ENCODE measurements around the gene CNTNAP4. TPM values are rescaled to one million over a fixed set of nuclear protein-coding genes. Genes with fewer than 3 reads are reported as not detected.

Gene CNTNAP4
- total and polyA plus RNA-seq, 2 of the 8 experiments (the other 6 are each of a cell fraction or from before 2014, with no cell fraction given), result not detected

DNA sequence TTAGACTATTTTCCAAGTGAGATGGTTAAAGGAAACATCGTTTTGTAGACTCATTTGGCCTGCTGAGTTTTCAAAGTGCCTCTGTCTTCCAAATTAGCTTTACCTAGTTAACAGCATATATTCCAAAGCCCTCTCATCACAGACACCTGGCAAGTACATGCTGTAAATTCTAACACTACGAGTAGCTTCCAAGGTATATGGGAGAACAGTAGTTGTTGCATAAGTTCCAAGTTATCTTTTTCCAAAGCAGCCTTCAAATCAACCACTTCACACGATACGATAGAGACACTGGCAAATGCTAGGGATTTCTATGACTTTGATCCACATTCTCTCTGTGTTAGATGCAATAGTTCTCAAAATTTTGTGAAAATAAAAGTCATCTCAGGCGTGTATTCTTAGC is 299.3 kb downstream of the CNTNAP4 start:
- WGBS, 2 experiments (ENCODE audit: extremely low coverage in 1 of 2, insufficient coverage in 1 of 2, insufficient read length in 1 of 2, insufficient replicate concordance in 2 of 2, low coverage in 1 of 2, low lambda C conversion rate in 2 of 2, missing lambda C conversion rate in 1 of 2), result 78% methylated on average over 5 of the region's 5 CpGs; no CpG with 5 or more reads in 1 of the 2 experiments
- no peak overlapping the region for H2BK15ac ChIP-seq (ENCODE audit: low read length)
- TF ChIP-seq TEAD4 (IDR thresholded peaks at IDR 0.05; ENCODE audit: low read depth, low read length), result no peak
- no peak for TF ChIP-seq BACH1 (IDR thresholded peaks at IDR 0.05; ENCODE audit: low read length)
- no peak for TF ChIP-seq PHF8 (conservative IDR thresholded peaks at IDR 0.05; ENCODE audit: low read depth, low read length)
- no peak for TF ChIP-seq CHD1 (IDR thresholded peaks at IDR 0.05; ENCODE audit: low read depth, low read length)
- TF ChIP-seq SIN3A (conservative IDR thresholded peaks at IDR 0.05 in 1 of 2, IDR thresholded peaks at IDR 0.05 in 1 of 2; ENCODE audit: low read depth in 1 of 2, low read length in 2 of 2), result no peak
- no peak for TF ChIP-seq RFX5 (IDR thresholded peaks at IDR 0.05; ENCODE audit: borderline replicate concordance, low read depth, low read length)
- TF ChIP-seq KDM1A (IDR thresholded peaks at IDR 0.05; ENCODE audit: borderline replicate concordance, low read length), result no peak
- TF ChIP-seq USF2 (IDR thresholded peaks at IDR 0.05; ENCODE audit: low read length), result no peak
- no peak for TF ChIP-seq CREB1 (IDR thresholded peaks at IDR 0.05)
- no peak for TF ChIP-seq SAP30 (IDR thresholded peaks at IDR 0.05; ENCODE audit: insufficient read depth, insufficient replicate concordance, low read length)
- TF ChIP-seq, protein P1, sequence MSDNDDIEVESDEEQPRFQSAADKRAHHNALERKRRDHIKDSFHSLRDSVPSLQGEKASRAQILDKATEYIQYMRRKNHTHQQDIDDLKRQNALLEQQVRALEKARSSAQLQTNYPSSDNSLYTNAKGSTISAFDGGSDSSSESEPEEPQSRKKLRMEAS (IDR thresholded peaks at IDR 0.05), result no peak
- no peak for TF ChIP-seq JUND (IDR thresholded peaks at IDR 0.05; ENCODE audit: low read length)
- no peak for TF ChIP-seq POU5F1 (IDR thresholded peaks at IDR 0.05; ENCODE audit: low read depth, low read length)
- no peak for TF ChIP-seq SP2 (IDR thresholded peaks at IDR 0.05; ENCODE audit: low read length)

More for the DNA sequence above, 299.3 kb downstream of the CNTNAP4 start:
- Histone ChIP-seq H2AFZ (ENCODE audit: low read length) (no peak overlapping the region), H3K4me3 (ENCODE audit: extremely low read depth in 1 of 4, insufficient read depth in 2 of 4, low read depth in 3 of 4, low read length in 4 of 4) (no peak overlapping the region), H4K5ac (ENCODE audit: insufficient read length, low read depth, low read length) (no peak overlapping the region), H4K91ac (replicated peaks; ENCODE audit: insufficient read length, low read length) (no peak overlapping the region), H3K9ac (replicated peaks in 1 of 4; ENCODE audit: extremely low read depth in 1 of 4, low read depth in 3 of 4, low read length in 3 of 4) (no peak overlapping the region), H3K18ac (ENCODE audit: extremely low read depth, low read length) (no peak overlapping the region), H2BK20ac (ENCODE audit: low read length) (no peak overlapping the region), H3K27ac (ENCODE audit: low read depth, low read length) (no peak overlapping the region), H3K23me2 (ENCODE audit: low read depth, low read length) (no peaks in the 10 kb centered on the region), H4K20me1 (replicated peaks in 1 of 2; ENCODE audit: control insufficient read depth in 1 of 2, insufficient read depth in 2 of 2, low read length in 2 of 2) (no peaks in the 10 kb centered on the region), H3K23ac (ENCODE audit: insufficient read length) (no peak overlapping the region), H3K4me2 (ENCODE audit: insufficient read depth in 1 of 2, low read depth in 2 of 2, low read length in 2 of 2) (no peak overlapping the region), H3K36me3 (ENCODE audit: control insufficient read depth in 2 of 4, insufficient read depth in 4 of 4, low read length in 3 of 4) (no peaks in the 10 kb centered on the region), H3K27me3 (replicated peaks in 1 of 4; ENCODE audit: control insufficient read depth in 3 of 4, extremely low read depth in 1 of 4, insufficient read depth in 3 of 4, low read length in 3 of 4) (no peaks in the 10 kb centered on the region), H3K4me1 (replicated peaks in 1 of 4; ENCODE audit: control insufficient read depth in 3 of 4, insufficient read depth in 4 of 4, low read length in 3 of 4) (no peaks in the 10 kb centered on the region), H2AK5ac (ENCODE audit: low read depth, low read length) (no peak overlapping the region), H2BK5ac (ENCODE audit: low read depth, low read length) (no peak overlapping the region), H2BK12ac (ENCODE audit: low read depth, low read length) (no peak overlapping the region), H4K8ac (ENCODE audit: extremely low read depth, insufficient read depth, low read length) (no peak overlapping the region), H2BK120ac (replicated peaks; ENCODE audit: low read depth, low read length) (no peak overlapping the region), H3K56ac (replicated peaks; ENCODE audit: insufficient read length, low read depth, low read length) (no peak overlapping the region), H3K4ac (replicated peaks; ENCODE audit: insufficient read length, low read depth, low read length) (no peak overlapping the region), H3K14ac (ENCODE audit: insufficient read length) (no peak overlapping the region), H3K9me3 (ENCODE audit: insufficient read depth in 2 of 2, low read depth in 1 of 2, low read length in 1 of 2) (no peaks in the 10 kb centered on the region), H3K79me2 (ENCODE audit: control insufficient read depth in 1 of 2, insufficient read depth in 2 of 2, low read length in 2 of 2) (no peaks in the 10 kb centered on the region), H3K79me1 (ENCODE audit: low read depth, low read length) (no peaks in the 10 kb centered on the region)
- FAIRE-seq, result no peak
- ChIA-PET POLR2A (ENCODE audit: partially characterized antibody) (no interaction called here), CTCF (ENCODE audit: partially characterized antibody) (interaction anchor here (0.6 to 0.9 kb wide), 2 partner anchors 23 to 419 kb away, joined by 3 read pairs; no protein-coding TSS in a partner anchor)
- DNase-seq (ENCODE audit: low read depth in 1 of 2, low spot score in 2 of 2), result no peak
